GM21390 (cell line): ENCODE data around the gene TAMALIN.

Experiments
- ATAC-seq: cut with Tn5 transposase; IDR thresholded peaks from one replicate; pipeline ENCODE4 v1.9.1; 2021; ENCODE audit not compliant: unreplicated experiment

TAMALIN gene

GRCh38 chr12:52013626-52014310, 7.0 kb downstream of the TAMALIN start:
- ATAC-seq, result no peak

DNA sequence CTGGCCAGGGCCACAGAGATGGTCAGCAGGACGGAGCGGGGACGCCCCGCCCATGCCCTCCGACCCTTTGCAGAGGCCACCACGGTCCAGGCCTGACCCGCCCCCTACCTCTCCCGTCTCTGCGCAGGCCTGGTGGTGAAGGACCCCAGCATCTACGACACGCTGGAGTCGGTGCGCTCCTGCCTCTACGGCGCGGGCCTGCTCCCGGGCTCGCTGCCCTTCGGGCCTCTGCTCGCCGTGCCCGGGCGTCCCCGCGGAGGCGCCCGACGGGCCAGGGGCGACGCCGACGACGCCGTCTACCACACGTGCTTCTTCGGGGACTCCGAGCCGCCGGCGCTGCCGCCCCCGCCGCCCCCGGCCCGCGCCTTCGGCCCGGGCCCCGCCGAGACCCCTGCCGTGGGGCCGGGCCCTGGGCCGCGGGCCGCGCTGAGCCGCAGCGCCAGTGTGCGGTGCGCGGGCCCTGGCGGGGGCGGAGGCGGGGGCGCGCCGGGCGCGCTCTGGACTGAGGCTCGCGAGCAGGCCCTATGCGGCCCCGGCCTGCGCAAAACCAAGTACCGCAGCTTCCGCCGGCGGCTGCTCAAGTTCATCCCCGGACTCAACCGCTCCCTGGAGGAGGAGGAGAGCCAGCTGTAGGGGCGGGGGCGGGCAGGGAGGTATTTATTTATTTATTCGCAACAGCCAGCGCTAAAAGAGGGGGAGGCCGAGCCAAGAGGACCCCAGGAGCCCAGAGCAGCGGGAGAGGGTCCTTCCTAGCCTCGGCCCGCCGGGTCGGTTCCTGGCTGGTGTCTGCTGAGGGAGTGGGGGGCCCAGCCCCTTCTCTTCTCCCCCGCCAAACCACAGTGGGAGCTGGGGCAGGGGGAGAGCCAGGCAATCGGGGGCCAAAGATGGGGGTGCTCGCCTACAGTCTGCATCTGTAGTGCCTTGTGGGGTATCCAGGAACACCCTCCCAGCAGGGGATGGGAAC, 8.1 kb downstream of the TAMALIN start:
- no peak for ATAC-seq

DNA sequence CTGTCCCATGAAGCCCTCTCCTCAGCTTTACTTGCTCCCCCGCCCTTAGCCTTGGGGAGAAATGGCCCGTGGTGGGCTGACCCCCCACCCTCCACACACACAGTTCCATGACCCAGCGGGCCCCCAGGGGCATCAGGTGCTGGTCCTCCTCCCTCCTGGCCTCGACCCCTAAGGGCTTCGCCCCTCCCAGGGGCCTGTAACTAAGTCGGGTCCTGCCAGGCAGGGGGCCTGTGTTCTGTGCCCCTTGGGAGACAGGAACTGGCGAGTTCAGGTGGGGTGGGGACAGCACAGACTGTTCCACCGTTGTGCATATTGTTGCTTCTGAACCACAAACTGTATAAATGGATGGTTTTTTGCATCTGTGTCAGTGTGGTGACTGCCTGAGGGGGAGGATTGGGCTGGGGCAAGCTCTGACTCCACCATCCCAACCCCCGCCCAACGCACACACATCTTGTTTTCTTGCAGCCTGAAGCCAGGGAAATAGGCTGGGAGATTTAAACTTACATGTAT, 8.8 kb downstream of the TAMALIN start:
- ATAC-seq, result no peak

DNA sequence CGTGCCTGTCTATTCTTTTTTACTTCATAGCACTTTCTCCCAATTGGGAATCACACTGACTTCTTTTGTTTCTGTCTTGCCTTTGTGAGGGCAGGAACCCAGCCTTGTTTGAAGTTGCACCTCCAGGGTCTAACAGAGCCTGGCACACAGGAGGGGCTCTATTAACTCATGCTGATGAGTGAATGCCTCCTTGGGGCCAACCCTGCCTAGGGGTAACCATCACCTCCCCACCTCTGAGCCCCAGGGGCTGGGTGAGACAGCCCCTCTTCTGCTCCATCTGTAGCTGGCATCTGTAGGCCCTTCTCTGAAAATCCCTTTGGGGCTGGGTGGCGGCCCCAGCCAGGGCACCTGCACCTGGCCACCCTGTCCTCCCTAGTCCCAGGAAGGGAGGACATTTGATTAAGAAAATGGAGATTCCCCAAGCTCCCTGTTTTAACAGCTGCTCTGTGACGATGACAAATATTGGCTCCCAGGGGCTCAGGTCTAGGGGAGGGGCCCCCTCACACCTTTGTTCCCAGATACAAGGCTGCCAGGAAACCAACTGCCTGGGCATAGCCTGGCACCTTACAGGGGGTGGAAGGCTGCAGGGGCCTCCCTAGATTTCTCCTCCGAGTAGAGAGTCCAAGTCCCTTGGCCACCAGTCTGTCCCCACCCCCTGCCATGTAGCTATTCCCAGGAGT, 11.8 kb downstream of the TAMALIN start:
- no peak for ATAC-seq

- no peak for ATAC-seq
These were observed 12.5 kb downstream of the TAMALIN start for GRCh38 chr12:52019113-52019770.

DNA sequence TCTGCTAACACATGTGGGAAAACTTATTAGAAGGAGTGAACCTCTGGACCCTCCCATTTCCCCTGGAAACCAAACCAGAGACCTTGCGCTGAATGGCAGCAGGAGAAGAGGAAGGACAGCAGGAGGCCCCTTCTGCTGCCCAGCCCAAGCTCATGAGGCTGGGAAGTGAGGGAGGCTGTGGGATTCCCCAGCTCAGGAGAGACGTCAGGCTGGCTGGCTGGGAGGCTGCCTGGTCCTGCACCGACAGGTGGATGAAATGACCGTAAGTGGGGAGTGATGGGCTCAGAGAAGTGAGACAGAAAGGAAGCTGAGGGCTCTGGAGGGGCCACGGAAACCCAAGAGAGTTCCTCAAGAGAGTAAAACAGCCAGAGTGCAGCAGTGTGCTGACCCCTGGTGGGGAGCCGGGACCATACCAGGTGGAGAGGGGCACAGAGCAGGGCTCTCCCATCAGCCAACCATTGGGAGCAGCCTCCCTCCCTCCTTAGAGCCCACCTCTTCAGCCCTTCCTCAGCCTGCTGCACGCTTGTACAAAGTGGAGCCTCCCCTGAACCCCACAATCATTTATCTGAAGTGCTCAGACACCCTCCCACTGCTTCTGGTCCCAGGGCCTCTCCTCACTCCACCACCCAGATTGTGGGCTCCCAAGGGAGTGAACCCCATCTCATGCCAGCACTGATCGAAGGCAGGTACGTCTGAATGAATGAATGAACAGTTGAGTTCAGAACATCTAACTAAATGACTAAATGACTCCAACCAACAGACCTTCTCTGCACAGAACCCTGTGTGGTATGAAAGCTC, 14.0 kb downstream of the TAMALIN start:
- ATAC-seq, result no peak

DNA sequence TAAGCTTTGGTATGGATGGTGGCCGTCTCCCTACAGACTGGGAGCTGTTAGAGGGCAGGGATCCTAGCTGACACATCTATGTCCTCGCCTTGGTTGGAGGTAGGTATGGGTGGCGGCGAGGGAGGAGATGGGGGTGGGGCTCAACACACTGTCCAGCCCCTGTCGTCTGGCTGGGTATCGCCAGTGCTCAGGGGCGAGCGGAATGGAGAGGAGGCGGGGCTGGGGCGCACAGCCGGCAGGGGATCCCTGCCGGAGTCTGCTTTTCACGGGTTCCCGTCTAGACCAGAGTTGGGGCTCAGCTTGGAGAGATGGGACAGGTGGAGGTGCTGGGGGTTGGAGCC, 16.1 kb downstream of the TAMALIN start:
- ATAC-seq, result no peak

- peak; percentile 43 for ATAC-seq
These were observed 16.6 kb downstream of the TAMALIN start for GRCh38 chr12:52023182-52023975.

DNA sequence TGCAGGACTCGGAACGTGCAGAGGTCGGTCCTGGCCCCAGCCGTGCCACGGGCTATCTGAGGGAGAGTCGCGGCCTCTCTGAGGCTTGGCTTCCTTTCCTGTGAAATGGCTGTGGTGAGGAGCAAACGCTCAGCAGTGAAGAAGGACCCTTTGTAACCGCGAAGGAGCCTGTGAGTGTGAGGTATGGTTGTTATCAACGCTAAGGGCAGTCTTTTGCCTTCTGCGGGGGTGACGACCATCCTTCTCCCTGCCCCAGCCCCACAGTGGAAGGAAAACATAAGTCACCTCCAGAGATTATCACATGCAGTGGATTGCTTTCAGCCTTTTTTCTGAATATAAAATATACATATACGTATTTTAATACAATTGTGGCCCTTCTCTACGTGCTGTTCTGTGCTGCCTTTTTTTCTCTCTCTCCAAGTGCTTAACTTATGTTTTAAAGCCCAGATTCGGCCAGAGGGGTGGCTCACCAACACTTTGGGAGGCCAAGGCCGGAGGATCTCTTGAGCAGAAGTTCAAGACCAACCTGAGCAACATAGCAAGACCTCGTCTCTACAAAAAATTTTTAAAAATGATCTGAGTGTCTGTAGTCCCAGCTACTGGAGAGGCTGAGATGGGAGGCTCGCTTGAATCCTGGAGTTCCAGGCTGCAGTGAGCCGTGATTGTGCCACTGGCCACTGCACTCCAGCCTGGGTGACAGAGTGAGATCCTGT, 17.4 kb downstream of the TAMALIN start:
- no peak for ATAC-seq

DNA sequence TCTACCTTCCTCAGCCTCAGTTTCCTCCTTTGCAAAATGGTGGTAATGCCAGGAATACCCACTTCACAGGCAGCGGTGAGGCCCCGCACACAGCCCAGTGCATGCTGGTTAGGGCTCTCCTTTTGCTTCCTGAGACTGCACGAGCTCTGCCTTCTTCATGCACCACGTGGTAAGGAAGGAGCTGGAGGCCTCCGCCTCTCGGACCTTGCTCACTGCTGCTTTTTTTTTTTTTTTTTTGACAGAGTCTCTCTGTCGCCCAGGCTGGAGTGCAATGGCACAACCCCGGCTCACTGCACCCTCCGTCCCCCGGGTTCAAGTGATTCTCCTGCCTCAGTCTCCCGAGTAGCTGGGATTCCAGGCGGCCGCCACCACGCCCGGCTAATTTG, 18.1 kb downstream of the TAMALIN start:
- no peak for ATAC-seq

GRCh38 chr12:52026263-52026662, 19.5 kb downstream of the TAMALIN start:
- no peak for ATAC-seq

DNA sequence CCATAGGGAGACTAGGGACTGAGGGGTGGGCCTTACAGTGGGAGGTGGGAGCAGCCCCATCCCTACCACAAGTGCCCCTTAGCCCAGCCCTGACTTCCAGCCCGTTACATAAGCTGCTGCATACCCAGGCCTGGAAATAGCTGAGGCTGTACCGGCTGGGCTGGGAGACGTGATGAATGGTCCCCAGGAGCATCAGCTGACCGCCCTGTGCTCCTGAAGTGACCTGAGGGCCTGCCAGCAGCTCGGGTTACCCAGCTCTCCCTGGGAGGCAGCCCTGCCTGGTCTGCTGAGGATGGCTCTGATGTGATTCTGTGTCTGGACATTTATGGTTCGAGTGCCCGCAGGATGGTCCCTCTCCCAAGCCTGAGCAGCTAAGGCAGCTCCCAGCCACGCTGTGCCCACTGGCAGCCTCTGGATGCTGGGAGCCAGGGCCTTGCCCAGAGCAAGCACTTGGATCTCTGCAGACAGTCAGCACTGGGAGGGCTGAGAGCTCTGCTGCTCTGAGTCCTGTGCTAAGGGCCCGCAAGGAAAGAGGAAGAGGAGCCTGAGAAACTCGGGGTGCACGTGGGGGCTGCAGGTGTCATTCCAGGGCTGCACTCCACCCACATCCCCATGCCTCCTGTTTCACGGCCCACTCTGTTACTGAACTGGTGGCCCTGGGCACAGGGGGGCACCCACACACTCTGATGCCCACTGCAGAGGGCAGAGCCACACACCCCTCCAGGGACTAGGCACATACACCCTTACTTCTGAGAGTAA, 20.5 kb downstream of the TAMALIN start:
- no peak for ATAC-seq

DNA sequence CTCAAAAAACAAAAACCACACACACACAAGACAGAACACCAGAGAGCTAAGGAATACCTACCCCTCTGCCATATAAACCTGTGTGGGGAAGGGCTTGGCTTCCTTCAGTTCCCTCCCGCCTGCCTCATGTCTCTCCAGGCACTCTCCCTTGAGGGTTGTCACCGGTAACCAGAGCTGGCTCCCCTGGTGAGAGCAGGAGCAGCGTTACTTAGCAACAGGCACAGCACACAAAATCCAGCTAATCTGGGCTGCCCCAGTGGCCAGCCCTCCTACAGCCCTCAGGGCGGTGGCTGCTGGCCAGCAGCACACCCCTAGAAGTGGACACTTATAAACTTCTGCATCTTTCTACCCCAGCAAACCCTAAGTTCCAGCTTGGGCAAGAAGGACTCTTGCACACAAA, 22.9 kb downstream of the TAMALIN start:
- no peak for ATAC-seq

GRCh38 chr12:52032446-52032803, 25.7 kb downstream of the TAMALIN start:
- ATAC-seq, result no peak

DNA sequence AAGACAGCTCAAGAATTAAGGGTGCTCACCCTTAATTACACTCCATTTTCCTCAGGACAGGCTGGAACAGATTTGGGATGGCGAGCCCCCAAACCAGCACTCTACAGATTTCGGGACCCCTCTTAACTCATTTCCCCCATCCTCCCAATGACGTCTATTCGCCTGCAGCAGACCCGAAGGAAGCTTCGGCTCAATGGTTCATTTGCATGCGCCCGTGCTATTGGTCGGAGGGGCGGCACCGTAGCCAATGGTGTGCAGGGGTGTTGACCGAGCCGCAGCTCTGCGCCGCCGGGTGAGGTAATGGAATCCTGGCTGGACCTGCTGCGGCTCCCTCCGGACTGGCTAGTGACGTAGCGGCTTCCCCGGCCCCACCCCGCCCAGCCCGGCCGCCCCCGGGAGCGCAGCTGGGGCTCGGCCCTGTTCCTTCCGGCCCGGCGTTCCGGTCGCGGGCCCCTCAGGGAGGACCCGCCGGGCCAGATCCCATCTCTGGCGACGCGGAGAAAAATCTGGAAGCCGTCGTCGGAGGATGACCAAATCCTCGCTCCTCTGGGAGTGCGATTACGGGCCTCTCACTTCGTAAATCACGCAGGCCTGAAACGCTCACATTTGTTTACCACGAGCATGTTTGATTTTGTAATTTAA, 26.2 kb downstream of the TAMALIN start:
- peak; percentile 92 for ATAC-seq

- no peak for ATAC-seq
These were observed 26.8 kb downstream of the TAMALIN start for GRCh38 chr12:52033446-52034140.

DNA sequence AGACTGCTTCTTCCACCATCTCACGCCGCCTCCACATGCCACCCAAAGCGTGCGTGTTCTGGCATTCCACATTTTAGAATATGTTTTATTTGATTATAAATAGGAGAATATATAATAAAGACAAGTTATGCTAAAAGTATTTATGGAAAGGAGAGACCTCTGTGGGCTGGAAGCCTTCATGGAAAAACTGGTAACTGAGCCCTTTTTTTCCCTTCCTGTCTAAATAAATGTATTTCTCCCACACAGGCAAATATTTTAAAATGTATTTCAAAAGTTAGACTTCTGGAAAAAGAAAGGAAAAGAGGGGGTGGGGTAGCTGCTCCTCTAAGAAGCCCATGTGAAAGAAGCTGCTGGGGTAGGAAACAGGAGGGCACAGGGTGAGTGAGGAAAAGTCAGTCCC, 28.4 kb downstream of the TAMALIN start:
- ATAC-seq, result no peak
